Stromal cell of bone marrow (primary cell): ENCODE measurements around the gene COL1A2.

Experiments
- DNase-seq: peaks from one replicate; pipeline ENCODE4 v3.0.0-alpha.2; 2012; ENCODE audit warnings: low read depth

Gene COL1A2

GRCh38 chr7:94410413-94411187 lies 15.9 kb downstream of the COL1A2 start:
- no peak for DNase-seq

GRCh38 chr7:94411188-94411466 lies 16.4 kb downstream of the COL1A2 start:
- no peak for DNase-seq

- no peak for DNase-seq
Measured at GRCh38 chr7:94412762-94413322, 18.1 kb downstream of the COL1A2 start.

- no peak for DNase-seq
Measured at GRCh38 chr7:94414481-94414880, 19.8 kb downstream of the COL1A2 start.

GRCh38 chr7:94414980-94415379 lies 20.3 kb downstream of the COL1A2 start:
- DNase-seq: no peak

- DNase-seq: no peak
Measured at GRCh38 chr7:94417306-94417705, 22.6 kb downstream of the COL1A2 start.

- DNase-seq: no peak
Measured at GRCh38 chr7:94417901-94418300, 23.2 kb downstream of the COL1A2 start.

- DNase-seq: no peak
Measured at GRCh38 chr7:94418851-94419250, 24.2 kb downstream of the COL1A2 start.

- no peak for DNase-seq
Measured at GRCh38 chr7:94420328-94420727, 25.6 kb downstream of the COL1A2 start.

- no peak for DNase-seq
Measured at GRCh38 chr7:94421681-94422080, 27.0 kb downstream of the COL1A2 start.

GRCh38 chr7:94422136-94422535 lies 27.4 kb downstream of the COL1A2 start:
- DNase-seq: no peak

- DNase-seq: no peak
Measured at GRCh38 chr7:94422827-94423460, 28.2 kb downstream of the COL1A2 start.

GRCh38 chr7:94423863-94424735 lies 29.4 kb downstream of the COL1A2 start:
- DNase-seq: peak; percentile 69

GRCh38 chr7:94425546-94425945 lies 30.9 kb downstream of the COL1A2 start:
- no peak for DNase-seq

- DNase-seq: no peak
Measured at GRCh38 chr7:94426980-94427875, 32.5 kb downstream of the COL1A2 start.

- DNase-seq: no peak
Measured at GRCh38 chr7:94429153-94429552, 34.5 kb downstream of the COL1A2 start.

GRCh38 chr7:94431176-94431575 lies 36.5 kb downstream of the COL1A2 start:
- DNase-seq: no peak

- no peak for DNase-seq
Measured at GRCh38 chr7:94431619-94432280, 37.1 kb downstream of the COL1A2 start.

GRCh38 chr7:94432281-94432670 lies 37.6 kb downstream of the COL1A2 start:
- DNase-seq: no peak

GRCh38 chr7:94432817-94433216 lies 38.1 kb downstream of the COL1A2 start:
- no peak for DNase-seq

- no peak for DNase-seq
Measured at GRCh38 chr7:94433224-94433623, 38.5 kb downstream of the COL1A2 start.
